Kidney capillary endothelial cell (primary cell): ENCODE measurements around the gene HAAO.
"Not testable (repeated sequence)": the region's sequence is repeated elsewhere in the genome, so short reads cannot be mapped to it uniquely, and the experiment has no call there.

Experiments used
- DNase-seq: peaks from one replicate; pipeline ENCODE4 v3.0.0-alpha.2; 2018; ENCODE audit warnings: low spot score

HAAO gene

GRCh38 chr2:42747422-42747821 lies 45.0 kb downstream of the HAAO start:
- DNase-seq, result no peak

- DNase-seq, result no peak
These were observed 47.8 kb downstream of the HAAO start for GRCh38 chr2:42744545-42745082.

GRCh38 chr2:42743659-42743990 lies 48.8 kb downstream of the HAAO start:
- no peak for DNase-seq

- no peak for DNase-seq
These were observed 49.4 kb downstream of the HAAO start for GRCh38 chr2:42742740-42743658.

- no peak for DNase-seq
These were observed 51.2 kb downstream of the HAAO start for GRCh38 chr2:42741140-42741539.

- no peak for DNase-seq
These were observed 55.6 kb downstream of the HAAO start for GRCh38 chr2:42736598-42737322.

GRCh38 chr2:42733852-42734251 lies 58.5 kb downstream of the HAAO start:
- DNase-seq, result no peak

GRCh38 chr2:42731316-42731715 lies 61.1 kb downstream of the HAAO start:
- not testable (repeated sequence) for DNase-seq

- DNase-seq, result no peak
These were observed 65.7 kb downstream of the HAAO start for GRCh38 chr2:42726680-42727079.

GRCh38 chr2:42725657-42726056 lies 66.7 kb downstream of the HAAO start:
- no peak for DNase-seq

GRCh38 chr2:42724886-42725285 lies 67.5 kb downstream of the HAAO start:
- no peak for DNase-seq

GRCh38 chr2:42723465-42723864 lies 68.9 kb downstream of the HAAO start:
- DNase-seq, result no peak

GRCh38 chr2:42722320-42723190 lies 69.8 kb downstream of the HAAO start:
- DNase-seq, result no peak

- no peak for DNase-seq
These were observed 70.5 kb downstream of the HAAO start for GRCh38 chr2:42721898-42722297.
